B cell (primary cell): ENCODE measurements around the gene TBX4.

Experiments
- CTCF ChIP-seq: fragments of 200-600 bp; IDR thresholded peaks from one replicate; pipeline ENCODE4 v1.8.0; 2022; ENCODE audit warnings: antibody characterized with exemption, mild to moderate bottlenecking
- EZH2 ChIP-seq: IDR thresholded peaks from 2 replicates; pipeline ENCODE4 v1.6.1; 2012; ENCODE audit warnings: borderline replicate concordance, low read depth, mild to moderate bottlenecking, moderate library complexity, low read length; ENCODE audit not compliant: insufficient read depth, poor library complexity, severe bottlenecking

GRCh38 chr17:61456688-61457225 is 4.5 kb downstream of the TBX4 start:
- TF ChIP-seq CTCF (no peak), EZH2 (no peak)
